ENCODE measurements around the gene PCGF2. TPM values are rescaled to one million over a fixed set of nuclear protein-coding genes. Genes with fewer than 3 reads are reported as not detected.
"Not testable (repeated sequence)": the region's sequence is repeated elsewhere in the genome, so short reads cannot be mapped to it uniquely, and the experiment has no call there.

The PCGF2 gene
- total RNA-seq, 1 experiment from 2014 or later = 95.1 TPM

GRCh38 chr17:38728290-38728831, 19.8 kb downstream of the PCGF2 start:
- H3K4me1 Mint-ChIP-seq (ENCODE audit: low read depth, unreplicated experiment) = peaks cover 15% of the 10 kb centered on the region
- POLR2A ChIA-PET = interaction anchor here (0.9 kb wide), 1 partner anchor 10 kb away, joined by 3 read pairs; no protein-coding TSS in a partner anchor
- peaks cover 34% of the 10 kb centered on the region for H3K36me3 Mint-ChIP-seq (ENCODE audit: insufficient read depth, unreplicated experiment)

GRCh38 chr17:38727736-38728135, 20.4 kb downstream of the PCGF2 start:
- Mint-ChIP-seq H3K4me3 (ENCODE audit: unreplicated experiment) (no peak overlapping the region), H3K4me1 (ENCODE audit: low read depth, unreplicated experiment) (peaks cover 15% of the 10 kb centered on the region), H3K27me3 (ENCODE audit: insufficient read depth, unreplicated experiment) (no peaks in the 10 kb centered on the region), H3K27ac (ENCODE audit: unreplicated experiment) (no peak overlapping the region), H3K9me3 (ENCODE audit: unreplicated experiment) (no peaks in the 10 kb centered on the region), H3K36me3 (ENCODE audit: insufficient read depth, unreplicated experiment) (peaks cover 28% of the 10 kb centered on the region)
- no peaks in the 10 kb centered on the region for H3K9me3 ChIP-seq
- no peak overlapping the region for H3K4me3 ChIP-seq (ENCODE audit: low read depth, low read length)
- intact Hi-C loops (cut with micrococcal nuclease; ENCODE audit: unreplicated experiment) = no loop called here
- H3K27me3 ChIP-seq (replicated peaks; ENCODE audit: control insufficient read depth, insufficient read depth, low read length) = no peaks in the 10 kb centered on the region
- CTCF ChIA-PET = no interaction called here
- BruUV-seq (replicated peaks) = no TSS peak
- TF ChIP-seq CTCF (IDR thresholded peaks at IDR 0.05; ENCODE audit: insufficient read depth in 1 of 2, low read depth in 1 of 2, low read length in 1 of 2, severe bottlenecking in 1 of 2, unreplicated experiment in 1 of 2) = no peak
- H3K4me1 ChIP-seq = peaks cover 13% of the 10 kb centered on the region
- POLR2A ChIA-PET = interaction anchor here (0.9 kb wide), 1 partner anchor 9 kb away, joined by 3 read pairs; no protein-coding TSS in a partner anchor
- H3K36me3 ChIP-seq (ENCODE audit: control insufficient read depth, insufficient read depth, low read length) = peaks cover under 1% of the 10 kb centered on the region; the same call in 1 of the 2 replicates
- no peak for DNase-seq

More at GRCh38 chr17:38728290-38728831, 19.8 kb downstream of the PCGF2 start:
- no peak for TF ChIP-seq CTCF (IDR thresholded peaks at IDR 0.05; ENCODE audit: insufficient read depth in 1 of 2, low read depth in 1 of 2, low read length in 1 of 2, severe bottlenecking in 1 of 2, unreplicated experiment in 1 of 2)
- H3K4me3 Mint-ChIP-seq (ENCODE audit: unreplicated experiment) = peak overlapping the region; percentile 42
- Histone ChIP-seq H3K36me3 (ENCODE audit: control insufficient read depth, insufficient read depth, low read length) (no peaks in the 10 kb centered on the region; the same call in 1 of the 2 replicates), H3K4me1 (peaks cover 13% of the 10 kb centered on the region), H3K27me3 (replicated peaks; ENCODE audit: control insufficient read depth, insufficient read depth, low read length) (no peaks in the 10 kb centered on the region), H3K4me3 (ENCODE audit: low read depth, low read length) (no peak overlapping the region), H3K9me3 (no peaks in the 10 kb centered on the region)
- DNase-seq = no peak
- CTCF ChIA-PET = no interaction called here
- H3K27me3 Mint-ChIP-seq (ENCODE audit: insufficient read depth, unreplicated experiment) = no peaks in the 10 kb centered on the region
- intact Hi-C loops (cut with micrococcal nuclease; ENCODE audit: unreplicated experiment) = no loop called here
- H3K27ac Mint-ChIP-seq (ENCODE audit: unreplicated experiment) = peak overlapping the region; percentile 58
- H3K9me3 Mint-ChIP-seq (ENCODE audit: unreplicated experiment) = no peaks in the 10 kb centered on the region
- BruUV-seq (replicated peaks) = no TSS peak

GRCh38 chr17:38726145-38726544, 22.0 kb downstream of the PCGF2 start:
- H3K9me3 Mint-ChIP-seq (ENCODE audit: unreplicated experiment); intact Hi-C loops (cut with micrococcal nuclease; ENCODE audit: unreplicated experiment); CTCF ChIA-PET; H3K27me3 Mint-ChIP-seq (ENCODE audit: insufficient read depth, unreplicated experiment); H3K9me3 ChIP-seq; H3K27me3 ChIP-seq (replicated peaks; ENCODE audit: control insufficient read depth, insufficient read depth, low read length); H3K4me1 Mint-ChIP-seq (ENCODE audit: low read depth, unreplicated experiment); H3K36me3 ChIP-seq (ENCODE audit: control insufficient read depth, insufficient read depth, low read length); H3K4me3 Mint-ChIP-seq (ENCODE audit: unreplicated experiment); BruUV-seq (replicated peaks); H3K4me3 ChIP-seq (ENCODE audit: low read depth, low read length): not testable (repeated sequence)
- POLR2A ChIA-PET = interaction anchor here (0.6 kb wide), 1 partner anchor 128 kb away, joined by 3 read pairs; no protein-coding TSS in a partner anchor
- H3K36me3 Mint-ChIP-seq (ENCODE audit: insufficient read depth, unreplicated experiment) = peaks cover 12% of the 10 kb centered on the region
- H3K27ac Mint-ChIP-seq (ENCODE audit: unreplicated experiment) = peak overlapping the region; percentile 78
- peaks cover 11% of the 10 kb centered on the region for H3K4me1 ChIP-seq
- DNase-seq = peak; percentile 67 to 82
